NOMO-1 (cell line): ENCODE measurements around the gene HSF2BP.
"Not testable (repeated sequence)": the region's sequence is repeated elsewhere in the genome, so short reads cannot be mapped to it uniquely, and the experiment has no call there.

Experiments
- DNase-seq, 2 experiments: peaks; one replicate each; lab custom pipeline; 2025; ENCODE audit not compliant: unreplicated experiment in 2 of 2; lab: John Stamatoyannopoulos, UW

The HSF2BP gene

DNA sequence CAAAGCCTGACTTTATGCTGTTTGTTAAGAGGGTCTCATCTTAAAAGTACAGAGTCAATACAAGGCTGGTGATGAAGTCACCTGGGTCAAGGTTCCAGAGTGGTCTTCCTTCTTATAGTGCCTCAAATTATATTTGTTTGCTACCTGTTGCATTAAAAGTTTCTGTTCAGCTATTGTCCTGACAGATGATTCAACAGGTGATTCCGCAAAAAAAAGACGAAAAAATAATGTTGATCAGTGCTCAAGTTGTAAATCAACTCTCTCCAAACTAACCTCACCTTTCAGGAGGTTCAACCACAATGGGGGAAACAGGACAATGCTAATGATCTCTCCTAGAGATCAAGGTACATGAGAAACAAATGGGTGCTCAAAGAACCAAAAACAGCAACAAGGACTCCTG lies 35.7 kb downstream of the HSF2BP start:
- DNase-seq = no peak

GRCh38 chr21:43622796-43623195 lies 36.5 kb downstream of the HSF2BP start:
- DNase-seq = no peak

- DNase-seq = no peak
Measured at GRCh38 chr21:43619856-43620255, 39.4 kb downstream of the HSF2BP start.

DNA sequence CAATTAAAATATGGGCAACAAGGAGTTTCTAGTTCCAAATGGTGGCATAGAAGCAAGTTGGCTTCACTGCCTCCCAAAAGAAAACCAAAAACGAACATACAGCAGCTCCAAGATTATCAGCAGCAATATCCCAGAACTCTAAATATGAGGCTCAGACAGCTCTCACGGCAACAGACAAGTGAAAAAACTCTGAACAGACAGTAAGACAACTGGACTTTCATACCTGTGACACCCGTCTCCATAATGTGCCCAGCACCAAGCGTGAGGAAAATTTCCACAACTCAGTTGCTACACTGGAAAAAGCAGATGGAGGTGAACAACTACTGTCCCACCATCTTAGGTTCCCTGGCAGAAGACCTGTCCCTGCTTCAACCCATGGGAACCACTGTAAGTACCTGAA lies 39.9 kb downstream of the HSF2BP start:
- no peak for DNase-seq

GRCh38 chr21:43618940-43619339 lies 40.3 kb downstream of the HSF2BP start:
- no peak for DNase-seq

GRCh38 chr21:43616861-43617260 lies 42.4 kb downstream of the HSF2BP start:
- DNase-seq = not testable (repeated sequence)

DNA sequence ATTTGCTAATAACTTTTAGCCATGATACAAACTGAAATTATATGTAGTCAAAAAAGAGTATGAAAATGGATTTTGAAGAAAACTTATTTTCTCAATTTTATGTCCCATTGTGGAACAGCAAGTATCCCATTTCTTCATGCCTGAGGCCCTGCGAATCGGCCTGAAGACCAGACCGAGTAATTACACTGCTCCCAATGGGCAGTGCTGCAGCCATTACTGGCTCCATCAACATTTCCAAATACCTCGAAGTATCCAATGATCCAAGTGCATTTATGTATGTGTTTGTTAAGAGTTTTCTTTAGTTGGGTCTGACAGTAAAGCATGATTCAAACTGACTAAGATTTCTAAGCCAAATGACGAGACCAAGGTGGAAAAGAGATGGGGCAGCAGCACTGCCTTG lies 44.4 kb downstream of the HSF2BP start:
- no peak for DNase-seq

- DNase-seq = no peak
Measured at GRCh38 chr21:43613755-43614638, 45.3 kb downstream of the HSF2BP start.

- DNase-seq = peak; percentile 4 to 23
Measured at GRCh38 chr21:43611598-43612369, 47.5 kb downstream of the HSF2BP start.

GRCh38 chr21:43609501-43610340 lies 49.6 kb downstream of the HSF2BP start:
- no peak for DNase-seq

GRCh38 chr21:43608664-43609063 lies 50.6 kb downstream of the HSF2BP start:
- DNase-seq = no peak

DNA sequence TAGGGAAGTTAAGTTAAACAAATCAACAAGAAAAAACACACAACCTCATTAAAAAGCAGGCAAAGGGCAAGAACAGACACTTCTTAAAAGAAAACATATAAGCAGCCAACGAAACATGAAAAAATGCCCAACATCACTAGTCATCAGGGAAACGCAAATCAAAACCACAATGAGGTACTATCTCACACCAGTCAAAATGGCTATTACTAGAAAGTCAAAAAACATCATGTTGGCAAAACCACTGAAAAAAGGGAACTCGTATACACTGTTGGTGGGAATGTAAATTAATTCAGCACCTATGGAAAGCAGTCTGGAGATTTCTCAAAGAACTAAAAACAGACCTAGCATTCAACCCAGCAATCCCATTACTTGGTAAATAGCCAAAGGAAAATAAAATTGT lies 51.1 kb downstream of the HSF2BP start:
- DNase-seq = peak in 1 of 2 experiments; percentile 29

- DNase-seq = no peak
Measured at GRCh38 chr21:43605320-43606215, 53.7 kb downstream of the HSF2BP start.

GRCh38 chr21:43604505-43605204 lies 54.6 kb downstream of the HSF2BP start:
- DNase-seq = no peak

- no peak for DNase-seq
Measured at GRCh38 chr21:43603641-43604504, 55.4 kb downstream of the HSF2BP start.

DNA sequence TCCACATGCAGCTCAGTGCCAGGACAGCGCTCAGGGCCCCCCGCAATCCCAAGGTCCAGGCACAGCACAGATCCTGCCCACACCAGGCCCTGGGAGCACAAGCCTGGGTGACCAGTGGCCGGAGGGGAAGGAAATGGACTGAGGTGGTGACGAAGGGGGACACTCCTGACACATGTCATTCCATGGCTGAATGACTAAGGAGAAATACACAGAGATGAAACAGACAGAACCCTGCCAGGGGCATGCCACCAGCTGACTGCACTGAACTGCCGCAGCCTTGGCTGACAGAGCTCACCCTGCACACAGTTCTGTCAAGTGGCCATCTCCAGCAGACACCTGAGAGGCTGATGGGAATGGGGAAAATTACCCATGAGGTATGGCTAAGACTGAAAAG lies 56.1 kb downstream of the HSF2BP start:
- DNase-seq = no peak

DNA sequence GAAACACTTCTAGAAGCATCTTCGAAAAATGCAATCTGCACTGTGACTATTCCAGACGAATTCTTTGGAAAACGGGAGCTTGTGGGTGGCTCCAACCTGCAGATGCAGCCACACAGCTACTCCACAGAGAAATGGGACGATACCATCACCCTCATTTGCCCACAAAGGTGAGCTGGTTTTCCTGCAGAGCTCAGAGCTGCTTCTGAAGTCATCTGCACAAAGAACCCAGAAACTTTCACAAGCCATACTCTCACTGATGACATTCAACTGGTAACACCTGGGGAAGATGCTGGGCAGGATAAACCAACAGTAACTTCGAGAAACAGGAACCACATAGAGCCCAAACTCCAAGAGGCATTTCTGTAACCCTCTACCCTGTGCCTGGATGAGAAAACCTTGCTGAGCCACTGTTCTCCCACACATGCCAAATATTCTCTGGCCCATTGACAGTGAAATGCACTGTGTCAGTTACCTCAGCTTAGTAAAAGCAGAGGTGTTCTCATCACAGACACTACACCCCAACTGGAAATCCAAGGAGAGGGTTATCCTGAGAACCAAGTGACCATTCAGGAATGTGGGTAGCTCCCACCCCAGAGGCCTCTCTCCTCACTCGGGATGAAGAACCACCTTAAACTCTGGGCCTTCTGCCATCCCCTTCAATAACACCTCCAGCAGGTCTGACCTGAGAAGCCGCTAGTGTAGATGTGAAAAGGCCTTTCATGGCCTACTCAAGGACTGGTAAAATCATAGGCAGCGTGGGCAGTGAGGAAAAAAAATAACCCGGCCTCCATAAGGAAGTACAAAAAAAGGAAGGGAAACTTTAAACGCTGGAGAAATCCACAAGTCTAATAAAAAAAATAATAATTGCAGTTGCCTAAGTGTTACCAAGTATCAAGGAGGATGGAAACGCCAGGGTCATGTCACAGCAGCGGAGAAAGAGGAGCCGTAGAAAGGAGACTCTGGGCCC lies 56.7 kb downstream of the HSF2BP start:
- DNase-seq = peak in 1 of 2 experiments; percentile 7
